GM12864 (cell line): ENCODE measurements around the gene IQCB1.
A peak's percentile ranks its signal among the peaks of the same experiment; 100 is the strongest.

Experiments
- DNase-seq: peaks from one replicate; pipeline ENCODE4 v3.0.0-alpha.2; 2011; ENCODE audit warnings: low read depth
- H3K4me3 ChIP-seq: 2 replicates; pipeline ENCODE4 v1.5.1; 2011; ENCODE audit warnings: mild to moderate bottlenecking, low read depth, low read length, control low read depth
- TF ChIP-seq, protein P1 (sequence below): IDR thresholded peaks from 2 replicates; pipeline ENCODE4 v1.5.1; 2011; ENCODE audit warnings: low read depth, mild to moderate bottlenecking, moderate library complexity, low read length, control low read depth, inconsistent platforms; ENCODE audit errors: missing control alignments

The IQCB1 gene

DNA sequence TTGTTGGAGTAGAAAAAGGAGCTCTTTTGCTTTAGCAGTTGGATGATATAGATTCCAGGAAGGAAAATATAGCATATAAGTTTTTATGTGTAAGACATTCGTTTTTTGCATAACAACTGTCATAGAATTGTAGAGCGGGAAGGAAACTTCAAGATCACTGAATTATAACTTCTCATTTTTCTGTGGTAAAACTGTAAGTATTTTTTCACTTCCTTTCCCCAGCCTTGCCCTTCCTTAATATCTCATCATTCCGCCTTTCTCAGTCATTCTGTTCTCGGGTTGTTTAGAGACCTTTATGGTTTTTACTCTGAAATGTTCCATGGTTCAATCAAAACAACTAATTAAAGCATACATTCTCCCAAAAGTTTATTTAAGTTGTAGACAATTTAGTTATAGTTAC is 1.2 kb upstream of the IQCB1 start:
- no peak for DNase-seq
- TF ChIP-seq, protein P1, sequence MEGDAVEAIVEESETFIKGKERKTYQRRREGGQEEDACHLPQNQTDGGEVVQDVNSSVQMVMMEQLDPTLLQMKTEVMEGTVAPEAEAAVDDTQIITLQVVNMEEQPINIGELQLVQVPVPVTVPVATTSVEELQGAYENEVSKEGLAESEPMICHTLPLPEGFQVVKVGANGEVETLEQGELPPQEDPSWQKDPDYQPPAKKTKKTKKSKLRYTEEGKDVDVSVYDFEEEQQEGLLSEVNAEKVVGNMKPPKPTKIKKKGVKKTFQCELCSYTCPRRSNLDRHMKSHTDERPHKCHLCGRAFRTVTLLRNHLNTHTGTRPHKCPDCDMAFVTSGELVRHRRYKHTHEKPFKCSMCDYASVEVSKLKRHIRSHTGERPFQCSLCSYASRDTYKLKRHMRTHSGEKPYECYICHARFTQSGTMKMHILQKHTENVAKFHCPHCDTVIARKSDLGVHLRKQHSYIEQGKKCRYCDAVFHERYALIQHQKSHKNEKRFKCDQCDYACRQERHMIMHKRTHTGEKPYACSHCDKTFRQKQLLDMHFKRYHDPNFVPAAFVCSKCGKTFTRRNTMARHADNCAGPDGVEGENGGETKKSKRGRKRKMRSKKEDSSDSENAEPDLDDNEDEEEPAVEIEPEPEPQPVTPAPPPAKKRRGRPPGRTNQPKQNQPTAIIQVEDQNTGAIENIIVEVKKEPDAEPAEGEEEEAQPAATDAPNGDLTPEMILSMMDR = no peak
- peak overlapping the region; percentile 75 for H3K4me3 ChIP-seq

DNA sequence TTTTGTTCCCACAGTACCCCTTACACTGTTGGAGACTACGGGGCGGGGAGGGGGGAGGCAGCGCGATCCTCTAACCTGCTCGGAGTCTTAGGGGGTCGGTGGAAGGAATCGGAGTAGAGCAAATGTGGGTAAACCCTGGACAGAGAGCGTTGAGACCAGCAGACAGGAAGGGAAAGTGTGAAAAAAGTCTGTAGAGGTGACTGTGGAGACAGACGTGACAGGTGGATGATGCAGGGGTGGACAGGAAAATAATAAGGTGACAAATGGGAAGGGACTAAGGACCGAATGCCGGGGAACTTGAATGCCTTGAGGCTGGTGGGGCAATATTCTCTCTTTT is 573 bp upstream of the IQCB1 start:
- no peak for DNase-seq
- peak overlapping the region; percentile 75 for H3K4me3 ChIP-seq
- TF ChIP-seq, protein P1 = no peak

DNA sequence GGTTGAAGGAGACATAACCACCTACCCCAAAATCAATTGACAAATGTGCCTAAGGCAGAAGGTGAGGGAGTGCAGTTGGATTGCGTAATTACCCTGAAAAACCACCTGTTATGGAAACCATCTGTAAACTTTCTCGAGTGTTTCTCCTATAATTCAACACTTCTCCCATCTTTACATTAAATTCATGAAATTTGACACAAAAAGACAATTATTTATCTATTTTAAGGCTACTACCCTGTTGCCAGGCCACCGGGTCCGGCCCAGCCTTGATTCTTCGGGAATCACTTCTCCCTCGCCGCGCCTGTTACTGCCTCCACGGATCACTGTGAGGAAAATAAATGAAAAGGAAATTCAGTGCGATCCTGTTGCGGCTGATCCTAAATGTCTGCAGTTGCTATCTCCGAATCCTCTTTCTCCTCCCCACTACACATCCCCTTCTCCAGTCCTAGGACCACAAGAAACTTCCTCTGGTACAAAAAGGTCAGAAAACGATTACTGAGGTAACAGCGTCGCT is 646 bp downstream of the IQCB1 start:
- H3K4me3 ChIP-seq = peak overlapping the region; percentile 75
- DNase-seq = no peak
- TF ChIP-seq, protein P1 = no peak

DNA sequence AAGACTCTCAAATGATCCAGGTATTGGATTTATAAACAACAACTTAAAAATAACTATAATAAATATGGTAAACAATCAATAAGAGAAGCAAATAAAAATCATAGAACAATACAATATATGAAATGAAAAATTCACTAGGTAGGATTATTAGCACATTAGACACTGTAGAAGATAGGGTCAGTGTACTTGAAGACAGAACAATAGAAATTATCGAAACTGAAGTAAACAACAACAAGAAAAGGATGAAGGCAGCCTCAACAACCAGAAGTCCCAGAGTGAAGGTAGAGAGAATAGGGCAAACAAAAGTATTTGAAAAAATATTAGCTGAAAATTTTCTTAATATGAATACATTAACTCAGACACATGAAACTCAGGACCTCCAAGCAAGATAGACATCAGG is 11.9 kb downstream of the IQCB1 start:
- no peak for DNase-seq
- TF ChIP-seq, protein P1 = no peak
- no peak overlapping the region for H3K4me3 ChIP-seq

DNA sequence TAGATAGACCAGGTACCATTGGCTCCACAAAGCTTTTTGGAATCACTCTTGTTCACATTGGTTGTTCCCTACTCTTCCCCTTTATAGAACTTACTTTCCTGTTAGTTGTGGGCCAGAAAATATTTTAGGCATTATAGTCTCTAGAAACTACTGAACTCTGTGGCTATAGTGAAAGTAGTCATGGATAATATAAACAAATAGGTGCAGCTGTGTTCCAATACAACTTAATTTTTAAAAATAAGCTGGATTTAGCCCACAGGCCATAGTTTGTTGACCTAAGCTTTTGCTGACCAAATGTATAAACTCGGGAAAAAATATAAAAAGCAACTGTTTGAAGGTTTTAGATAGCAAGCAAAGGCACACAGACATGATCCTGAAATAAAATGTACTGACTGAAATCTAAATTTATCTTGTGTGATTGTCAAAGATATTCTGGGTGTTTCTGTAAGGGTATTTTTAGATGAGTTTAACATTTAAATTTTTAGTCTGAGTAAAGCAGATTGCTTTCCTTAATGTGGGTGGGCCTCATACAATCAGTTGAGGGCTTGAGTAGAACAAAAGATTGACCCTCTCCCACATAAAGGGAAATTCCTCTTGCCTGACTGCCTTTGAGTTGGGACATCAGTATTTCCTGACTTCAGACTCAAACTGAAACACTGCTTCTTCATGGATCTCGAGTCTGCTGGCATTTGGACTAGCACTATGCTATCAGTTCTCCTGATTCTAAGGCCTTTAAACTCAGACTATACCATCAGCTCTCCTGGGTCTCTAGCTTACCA is 13.2 kb downstream of the IQCB1 start:
- no peak for DNase-seq
- no peak overlapping the region for H3K4me3 ChIP-seq
- TF ChIP-seq, protein P1 = no peak

DNA sequence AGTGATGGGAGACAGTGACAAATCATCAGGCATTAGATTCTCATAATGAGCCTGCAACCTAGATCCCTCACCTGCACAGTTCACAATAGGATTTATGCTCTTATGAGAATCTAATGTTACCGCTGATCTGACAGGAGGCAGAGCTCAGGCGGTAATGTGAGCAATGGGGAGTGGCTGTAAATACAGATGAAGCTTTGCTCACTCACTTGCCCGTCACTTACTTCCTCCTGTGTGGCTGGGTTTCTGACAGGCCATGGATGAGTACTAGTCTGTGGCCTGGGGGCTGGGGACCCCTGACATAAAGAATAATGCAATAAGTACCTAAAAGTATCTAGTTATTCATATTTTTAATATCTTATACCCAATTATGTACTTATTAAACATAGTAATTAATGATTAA is 15.6 kb downstream of the IQCB1 start:
- H3K4me3 ChIP-seq = no peak overlapping the region
- TF ChIP-seq, protein P1 = no peak
- DNase-seq = no peak

DNA sequence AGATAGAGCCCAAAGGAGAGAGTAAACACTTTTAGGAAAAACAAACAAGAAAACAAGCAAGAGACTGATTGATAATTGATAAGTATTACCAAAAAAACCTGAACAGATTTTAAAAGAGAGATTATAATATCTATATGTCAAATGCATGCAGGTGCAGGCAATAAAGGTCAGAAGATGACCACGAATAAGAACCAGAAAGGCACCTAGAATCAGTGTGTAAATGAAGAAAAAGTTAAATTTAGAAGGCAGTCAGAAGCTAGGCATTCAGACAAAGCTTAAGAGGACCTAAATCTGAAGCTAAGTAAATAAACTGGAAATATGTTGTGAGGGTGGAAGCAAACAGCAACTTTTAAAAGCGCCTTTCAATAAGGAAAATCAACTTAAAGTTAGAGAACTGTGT is 16.3 kb downstream of the IQCB1 start:
- TF ChIP-seq, protein P1 = no peak
- no peak overlapping the region for H3K4me3 ChIP-seq
- DNase-seq = no peak
